Activated naive CD4-positive, alpha-beta T cell treated with Interleukin-2 at 50 U/mL for 16 hours (primary cell): Measurements from ENCODE around the gene IFNA17.
"Not testable (repeated sequence)": the region's sequence is repeated elsewhere in the genome, so short reads cannot be mapped to it uniquely, and the experiment has no call there.

Source experiments
- DNase-seq: peaks from one replicate; pipeline ENCODE4 v3.0.0-alpha.2; 2020

Gene IFNA17

DNA sequence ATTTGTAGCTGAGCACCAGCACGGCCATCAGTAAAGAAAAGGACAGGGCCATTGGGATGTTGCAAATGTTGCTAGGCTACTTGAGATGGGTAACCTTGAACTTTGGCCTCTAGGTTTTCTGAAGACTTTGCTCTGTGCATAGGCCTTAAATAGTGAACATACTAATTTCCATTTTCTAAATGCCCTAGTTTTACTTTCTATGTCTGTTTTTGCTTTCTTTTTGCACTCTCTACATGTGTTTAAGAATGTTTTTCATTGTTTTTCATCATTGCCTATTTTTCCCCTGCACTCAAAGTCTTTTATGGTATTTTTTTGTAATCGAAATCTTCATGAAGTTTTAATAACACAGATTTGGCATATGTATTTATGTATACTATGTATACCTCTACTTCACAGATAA is at the start of gene IFNA17:
Gene IFNA17, minus strand, starts transcription at position 101 of the 400 bp plus-strand sequence. Its CDS starts 49 bp downstream, at position 52.
- DNase-seq: no peak

DNA sequence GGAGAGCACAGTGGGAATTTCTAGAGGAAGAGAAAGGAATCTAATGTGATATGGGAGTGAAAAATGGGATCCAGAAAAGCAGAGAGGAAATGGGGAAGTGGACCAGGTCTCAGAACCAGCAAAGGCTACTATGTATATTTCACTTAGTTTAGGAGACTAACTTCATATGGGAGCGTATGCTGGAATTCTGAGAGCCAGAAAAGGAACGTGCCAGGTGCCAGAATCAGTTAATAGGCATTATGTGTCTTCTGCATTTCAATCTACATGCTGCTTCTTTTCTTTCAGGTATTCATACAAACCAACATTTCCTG is 40.3 kb upstream of the IFNA17 start:
- DNase-seq: no peak

DNA sequence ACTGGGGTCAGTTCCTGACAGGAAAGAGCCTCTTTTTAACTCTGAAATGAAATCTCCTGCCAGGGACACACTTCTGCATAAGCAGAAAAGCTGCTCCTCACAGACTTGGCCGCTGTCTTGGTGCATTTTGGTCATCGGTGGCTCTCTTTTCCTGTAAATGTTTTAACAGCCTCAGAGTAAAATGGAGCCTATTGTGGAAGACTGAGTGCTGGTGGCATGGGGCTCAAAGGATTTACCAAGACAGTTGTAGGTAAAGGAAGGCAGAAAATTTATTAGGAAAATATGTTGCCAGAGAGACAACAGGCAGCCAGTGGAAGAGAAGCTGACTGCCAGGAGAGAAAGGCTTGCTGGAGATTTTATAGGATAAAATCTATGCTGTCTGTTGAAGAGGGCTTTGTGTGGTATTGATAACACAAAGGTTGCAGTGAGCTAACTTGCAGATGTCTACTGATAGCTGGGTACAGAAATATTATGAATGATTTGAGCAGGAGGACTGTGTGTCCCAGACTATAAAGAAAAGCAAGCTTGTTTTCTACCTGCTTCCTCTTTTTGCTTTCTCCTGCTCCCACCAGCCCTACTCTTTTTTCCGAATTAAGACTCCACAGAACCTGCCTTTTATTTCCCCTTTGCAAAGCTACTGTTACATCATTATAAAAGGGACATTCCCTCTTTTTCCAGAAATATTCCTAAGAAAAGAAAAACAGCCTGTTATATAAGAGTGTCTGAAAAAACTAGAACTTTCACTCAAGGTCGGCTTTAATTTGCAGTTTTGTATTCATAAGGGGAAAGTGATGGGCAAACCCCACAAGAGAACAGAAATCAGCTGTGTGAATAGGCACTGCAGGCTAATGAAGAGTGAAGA is 39.7 kb upstream of the IFNA17 start:
- no peak for DNase-seq

DNA sequence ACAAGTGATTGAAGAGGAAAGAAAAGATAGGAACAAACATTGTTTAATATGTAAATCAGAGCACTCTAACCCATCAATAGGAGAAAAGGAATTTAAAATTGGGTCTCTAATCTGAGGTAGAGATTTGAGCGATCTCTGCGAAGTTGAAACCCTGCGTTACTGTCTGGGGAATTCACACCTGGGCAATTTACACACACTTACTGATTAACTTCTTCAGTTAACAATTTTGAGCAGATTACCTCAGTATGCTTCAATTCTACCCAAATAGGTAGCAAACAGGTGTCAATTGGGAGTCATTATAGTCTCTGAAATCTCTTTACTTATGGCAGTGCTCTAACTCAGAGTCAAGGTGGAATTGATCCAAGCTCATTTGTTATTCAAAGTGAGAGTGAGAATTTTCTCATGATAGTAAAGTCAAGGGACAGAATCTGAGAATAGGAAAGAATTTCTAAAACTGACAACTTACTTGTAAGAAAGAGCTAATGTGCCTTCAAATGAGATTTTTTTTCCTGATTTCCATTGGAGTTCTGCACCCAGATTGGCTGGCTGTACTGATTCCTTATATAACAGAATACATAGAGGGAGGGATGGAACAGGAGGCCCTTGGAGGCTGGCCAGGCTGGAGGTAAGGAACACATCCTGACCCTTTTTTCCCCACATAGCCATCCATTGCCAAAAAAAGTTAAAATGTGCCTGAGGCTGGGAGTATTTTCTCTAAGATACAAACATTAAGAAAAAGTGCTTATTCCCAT is 38.9 kb upstream of the IFNA17 start:
- DNase-seq: no peak

DNA sequence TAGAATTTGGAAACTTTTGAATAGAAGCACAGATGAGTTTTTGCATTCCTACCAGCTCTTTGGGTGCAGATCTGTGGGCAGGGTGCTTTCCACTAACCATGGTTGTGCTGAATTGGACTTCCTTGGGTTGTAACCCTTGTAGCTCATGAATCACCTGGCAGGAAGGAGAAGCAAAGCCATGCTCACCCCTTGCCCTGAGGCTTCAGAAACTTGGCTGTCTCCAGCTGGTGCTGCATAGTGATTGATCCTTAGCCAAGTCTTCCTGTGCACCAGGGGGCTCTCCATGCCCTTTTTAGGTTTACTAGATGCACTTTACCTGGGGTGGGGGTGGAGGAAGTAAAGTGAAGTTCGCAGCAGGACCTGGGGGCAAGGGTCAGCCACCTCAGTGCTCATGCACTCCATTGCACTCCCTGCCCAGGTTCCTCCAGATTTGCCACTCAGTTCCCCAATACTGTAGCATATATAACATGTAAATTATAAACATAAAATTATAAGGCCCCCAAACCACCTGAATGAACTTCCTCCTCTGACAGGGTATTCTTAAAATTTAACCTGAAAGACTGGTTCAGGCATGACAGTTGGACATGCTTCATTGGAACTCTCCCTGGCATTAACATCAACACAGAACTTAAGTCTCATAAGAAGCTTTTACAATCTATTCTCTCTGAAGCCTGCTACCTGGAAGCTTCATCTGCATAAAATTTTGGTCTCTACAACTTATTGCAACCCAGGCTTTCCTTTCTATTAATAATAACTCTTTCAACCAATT is 37.6 kb upstream of the IFNA17 start:
- DNase-seq: no peak

DNA sequence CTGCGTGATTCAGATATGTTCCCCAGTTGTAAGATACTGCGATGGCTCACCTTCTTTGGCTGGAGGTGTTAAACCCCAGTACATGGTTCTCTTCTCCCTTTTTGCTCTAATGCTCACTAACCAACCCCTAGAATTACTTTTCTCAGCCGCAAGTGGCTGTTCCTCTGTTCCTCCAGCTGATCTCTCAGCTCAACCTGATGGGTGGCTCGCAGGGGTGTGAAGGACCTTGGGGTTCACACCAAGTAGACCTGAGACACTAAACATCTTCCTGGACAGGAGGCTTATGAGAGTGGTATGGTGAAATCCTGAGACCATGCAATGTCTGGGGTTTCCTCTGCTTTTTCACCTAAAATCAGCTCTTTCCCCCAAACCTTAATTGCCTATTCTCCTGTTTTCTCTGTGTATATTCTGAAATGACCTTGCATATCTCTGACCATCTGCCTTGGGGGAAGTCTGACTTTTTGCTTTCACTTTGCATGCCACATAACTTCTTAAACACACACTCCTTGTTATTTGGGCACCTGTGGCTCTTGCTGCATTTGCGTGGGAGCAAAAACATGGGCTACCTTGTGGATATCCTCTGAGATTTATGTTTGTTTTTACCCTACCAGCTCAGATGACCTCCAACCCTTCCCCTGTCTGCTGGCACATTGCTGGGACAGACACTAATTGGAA is 27.7 kb upstream of the IFNA17 start:
- no peak for DNase-seq

DNA sequence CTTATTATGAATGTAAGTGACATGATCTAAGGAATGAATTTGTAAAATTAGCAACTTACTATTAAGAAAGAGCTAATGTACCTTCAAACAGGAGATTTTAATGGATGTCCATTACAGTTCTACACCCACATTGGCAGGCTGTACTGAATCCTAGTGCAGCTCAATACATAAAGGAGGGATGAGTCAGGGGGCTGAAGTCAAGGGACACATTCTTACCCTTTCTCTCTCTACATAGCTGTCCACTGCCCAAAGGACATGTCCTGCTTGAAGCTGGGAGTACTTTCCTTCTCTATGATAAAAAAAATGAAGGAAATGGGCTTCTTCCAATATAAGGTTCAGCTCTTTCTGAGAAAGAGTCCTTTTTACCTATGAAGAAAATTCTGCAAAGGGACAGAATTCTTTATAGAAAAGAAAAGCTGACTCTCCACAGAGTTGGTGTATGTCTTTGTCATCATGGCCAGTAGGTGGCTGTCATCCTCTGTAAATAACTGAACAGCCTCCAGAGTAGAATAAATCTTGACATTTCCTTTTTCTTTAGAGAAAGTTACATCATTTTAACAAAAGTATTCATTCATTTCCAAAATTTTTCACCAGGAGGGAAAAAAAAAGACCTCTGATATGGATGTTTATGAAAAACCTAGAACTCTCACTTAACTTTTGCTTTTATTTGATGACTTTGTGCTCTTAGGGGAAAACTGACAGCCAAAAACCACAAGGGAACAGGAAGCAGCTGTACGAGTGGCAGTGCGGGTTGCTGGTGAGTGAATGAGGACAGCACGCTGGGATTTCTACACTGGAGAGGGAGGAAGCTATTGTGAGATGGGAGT is 24.9 kb upstream of the IFNA17 start:
- no peak for DNase-seq

DNA sequence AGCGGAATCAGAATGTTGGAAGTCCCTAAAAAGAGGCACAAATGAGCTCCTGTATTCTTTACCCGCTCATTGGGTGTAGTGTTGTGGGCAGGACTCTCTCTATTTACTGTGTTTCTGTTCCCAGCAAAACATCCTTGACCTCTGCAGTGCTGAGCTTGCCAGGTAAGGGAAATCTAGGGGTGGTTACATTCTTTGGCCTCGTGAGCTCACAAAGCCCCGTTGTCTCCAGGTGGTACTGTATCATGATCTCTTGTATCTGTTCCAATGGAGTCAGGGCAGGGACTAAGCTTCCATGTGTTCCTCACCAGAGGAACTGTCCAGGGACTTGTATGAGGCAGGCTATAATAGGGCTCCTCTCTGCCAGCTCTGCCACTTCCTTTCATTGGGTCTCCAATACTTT is 23.6 kb upstream of the IFNA17 start:
- no peak for DNase-seq

DNA sequence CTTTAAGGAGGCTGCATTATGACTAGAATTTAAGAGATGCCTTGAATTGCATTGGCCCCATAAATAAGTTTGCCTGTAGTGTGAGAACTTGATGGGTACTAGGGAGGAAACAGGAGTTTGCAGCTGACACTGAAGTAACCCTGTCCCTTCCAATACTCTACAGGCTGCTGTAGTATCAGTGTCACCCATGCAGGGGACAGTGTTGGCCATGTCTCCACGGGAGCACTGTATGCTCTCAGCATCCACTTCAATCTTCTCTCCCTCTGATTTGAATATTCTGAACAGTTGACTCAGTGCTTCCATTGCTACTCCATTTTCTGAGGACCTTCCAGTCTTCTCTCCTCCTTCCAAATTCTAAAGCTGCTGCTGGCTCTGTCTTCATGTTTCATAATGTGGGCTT is 23.2 kb upstream of the IFNA17 start:
- DNase-seq: no peak

DNA sequence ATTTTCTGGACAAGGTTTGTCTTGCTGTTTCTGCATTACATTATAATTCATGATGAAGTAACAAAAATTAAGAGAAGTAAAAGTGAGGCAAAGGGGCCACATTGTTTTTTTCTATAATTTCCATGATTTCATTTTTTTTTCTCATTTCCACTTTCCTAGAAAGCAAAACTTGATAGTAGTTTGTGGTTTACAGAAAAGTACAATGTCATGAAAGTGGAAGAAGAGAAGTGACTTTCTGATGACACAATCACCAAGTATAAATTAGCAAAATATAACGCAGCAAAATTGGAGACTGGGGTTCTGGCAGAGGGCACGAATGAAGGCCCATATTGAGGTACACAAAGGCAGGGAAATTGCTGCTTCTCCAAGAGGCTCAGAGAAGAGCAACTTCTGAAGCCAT is 16.8 kb upstream of the IFNA17 start:
- DNase-seq: no peak

DNA sequence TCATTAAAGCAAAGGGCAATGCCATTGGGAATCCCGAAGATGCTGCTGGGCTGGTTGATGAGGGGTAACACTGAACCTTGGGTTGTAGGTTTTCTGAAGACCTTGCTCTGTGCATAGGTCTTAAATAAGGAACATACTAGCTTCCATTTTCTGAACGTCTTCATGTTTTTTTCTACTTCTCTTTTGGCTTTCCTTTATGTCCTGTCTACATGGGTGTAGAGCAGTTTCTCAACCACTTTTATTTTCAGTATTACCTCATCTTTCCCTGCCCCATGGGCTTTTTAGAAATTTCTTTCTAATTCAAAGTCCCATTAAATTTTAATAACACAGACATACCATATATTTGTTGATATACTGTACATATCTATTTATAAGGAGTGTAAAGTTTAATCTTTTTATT is 11.9 kb upstream of the IFNA17 start, which contains the start of gene IFNA14:
Gene IFNA14, minus strand, starts transcription at position 95 of the 400 bp plus-strand sequence. Its CDS starts 70 bp downstream, at position 25.
- no peak for DNase-seq

DNA sequence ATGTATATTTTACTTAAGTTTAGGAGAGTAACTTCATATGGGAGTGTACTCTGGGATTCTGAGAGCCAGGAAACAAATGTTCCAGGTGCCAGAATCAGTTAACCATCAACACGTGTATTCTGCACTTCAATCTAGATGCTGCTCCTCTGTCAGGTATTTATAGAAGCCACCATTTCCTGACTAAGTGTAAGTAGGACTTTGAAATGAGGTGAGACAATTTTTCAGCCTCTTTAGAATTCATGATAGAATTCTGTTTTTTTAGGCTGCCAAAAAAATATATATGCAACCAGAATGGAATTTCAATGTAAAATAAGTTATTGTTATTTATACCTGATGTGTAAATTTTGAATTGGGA is 8.3 kb upstream of the IFNA17 start:
- DNase-seq: not testable (repeated sequence)

DNA sequence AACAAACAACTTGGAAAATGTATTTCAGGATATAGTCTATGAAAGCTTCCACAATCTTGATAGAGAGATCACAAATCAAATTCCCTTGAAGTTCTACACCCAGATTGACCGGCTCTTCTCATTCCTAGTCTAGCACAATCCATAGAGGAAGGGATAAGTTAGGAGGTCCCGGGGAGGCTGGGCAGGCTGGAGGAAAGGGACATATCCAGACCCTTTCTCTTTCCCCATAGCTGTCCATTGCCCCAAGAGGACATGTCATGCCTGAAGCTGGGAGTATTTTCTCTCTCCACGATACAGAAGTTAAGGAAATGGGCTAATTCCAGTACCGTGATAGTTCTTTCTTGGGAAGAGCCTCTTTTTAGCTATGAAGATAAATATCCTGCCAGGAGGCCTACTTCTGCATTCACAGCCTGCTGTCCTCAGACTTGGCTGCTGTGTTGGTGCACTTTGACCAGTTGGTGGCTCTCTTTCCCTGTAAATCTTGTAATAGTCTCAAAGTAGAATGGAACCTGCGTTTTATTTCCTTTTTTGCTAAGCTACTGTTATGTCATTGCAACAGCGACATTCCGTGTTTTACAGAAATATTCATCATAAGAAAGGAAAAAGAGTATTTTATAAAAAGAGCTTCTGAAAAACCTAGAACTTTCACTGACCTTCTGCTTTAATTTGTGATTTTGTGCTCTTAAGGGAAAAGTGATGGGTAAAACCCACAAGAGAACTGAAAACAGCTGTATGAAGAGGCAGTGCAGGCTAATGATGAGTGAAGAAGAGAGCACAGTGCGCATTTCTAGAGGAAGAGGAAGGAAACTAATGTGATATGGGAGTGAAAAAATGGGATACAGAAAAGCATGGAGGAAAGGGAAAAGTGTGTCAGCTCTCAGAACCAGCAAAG is 7.7 kb upstream of the IFNA17 start:
- peak; percentile 11 for DNase-seq

DNA sequence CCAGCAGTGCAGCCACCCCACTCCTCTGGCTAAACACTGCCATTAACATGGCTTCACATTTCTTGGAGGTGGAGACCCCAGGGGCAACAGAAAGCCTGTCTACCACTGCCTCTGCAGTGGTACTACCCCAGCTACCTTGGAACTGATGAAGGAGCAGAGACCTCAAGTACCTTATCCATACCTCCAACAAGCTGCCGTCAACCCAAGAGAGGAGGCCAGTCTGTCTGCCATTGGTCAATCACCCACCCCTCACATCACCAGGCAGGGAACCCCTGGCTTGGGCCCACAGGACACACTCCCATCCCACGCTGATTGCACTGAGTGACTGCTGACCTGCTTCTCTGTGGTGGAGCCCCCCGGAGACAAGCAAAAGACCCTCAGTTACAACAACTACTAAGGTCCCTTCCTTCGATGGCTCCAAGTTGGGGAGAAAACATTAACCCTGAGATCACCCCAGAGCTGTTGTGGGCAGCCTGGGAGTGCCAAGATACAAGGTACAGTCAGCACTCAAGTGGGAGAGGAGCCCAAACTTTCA is 6.2 kb upstream of the IFNA17 start:
- no peak for DNase-seq

DNA sequence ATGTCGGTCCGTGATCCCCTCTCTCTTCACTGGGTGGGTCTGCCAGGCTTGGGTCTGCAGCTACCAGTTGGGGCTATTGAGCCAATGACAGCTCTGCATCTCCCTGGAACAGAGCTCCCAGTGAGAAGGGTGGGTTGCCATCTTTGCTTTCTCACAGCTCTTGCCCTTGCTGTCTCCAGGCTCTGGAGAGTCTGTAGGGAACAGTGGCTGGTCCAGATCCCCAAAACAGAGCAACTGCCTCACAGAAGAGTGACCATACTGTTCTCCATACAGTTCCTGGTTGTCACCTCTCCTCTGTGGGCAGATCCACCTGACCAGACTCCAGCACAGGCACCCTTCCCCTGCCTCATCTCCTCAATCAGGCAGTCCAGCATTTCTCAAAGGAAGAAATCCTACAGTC is 5.2 kb upstream of the IFNA17 start:
- DNase-seq: no peak

DNA sequence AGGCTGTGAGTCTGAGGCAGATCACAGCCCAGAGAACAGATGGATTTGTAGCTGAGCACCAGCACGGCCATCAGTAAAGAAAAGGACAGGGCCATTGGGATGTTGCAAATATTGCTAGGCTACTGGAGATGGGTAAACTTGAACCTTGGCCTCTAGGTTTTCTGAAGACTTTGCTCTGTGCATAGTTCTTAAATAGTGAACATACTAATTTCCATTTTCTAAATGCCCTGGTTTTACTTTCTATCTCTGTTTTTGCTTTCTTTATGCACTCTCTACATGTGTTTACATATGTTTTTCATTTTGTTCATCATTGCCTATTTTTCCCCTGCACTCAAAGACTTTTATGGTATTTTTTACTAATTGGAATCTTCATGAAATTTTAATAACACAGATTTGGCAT is 10.8 kb downstream of the IFNA17 start, which contains the start of gene IFNA16:
Gene IFNA16, minus strand, starts transcription at position 101 of the 400 bp plus-strand sequence. Its CDS starts 6 bp downstream, at position 95.
- not testable (repeated sequence) for DNase-seq

DNA sequence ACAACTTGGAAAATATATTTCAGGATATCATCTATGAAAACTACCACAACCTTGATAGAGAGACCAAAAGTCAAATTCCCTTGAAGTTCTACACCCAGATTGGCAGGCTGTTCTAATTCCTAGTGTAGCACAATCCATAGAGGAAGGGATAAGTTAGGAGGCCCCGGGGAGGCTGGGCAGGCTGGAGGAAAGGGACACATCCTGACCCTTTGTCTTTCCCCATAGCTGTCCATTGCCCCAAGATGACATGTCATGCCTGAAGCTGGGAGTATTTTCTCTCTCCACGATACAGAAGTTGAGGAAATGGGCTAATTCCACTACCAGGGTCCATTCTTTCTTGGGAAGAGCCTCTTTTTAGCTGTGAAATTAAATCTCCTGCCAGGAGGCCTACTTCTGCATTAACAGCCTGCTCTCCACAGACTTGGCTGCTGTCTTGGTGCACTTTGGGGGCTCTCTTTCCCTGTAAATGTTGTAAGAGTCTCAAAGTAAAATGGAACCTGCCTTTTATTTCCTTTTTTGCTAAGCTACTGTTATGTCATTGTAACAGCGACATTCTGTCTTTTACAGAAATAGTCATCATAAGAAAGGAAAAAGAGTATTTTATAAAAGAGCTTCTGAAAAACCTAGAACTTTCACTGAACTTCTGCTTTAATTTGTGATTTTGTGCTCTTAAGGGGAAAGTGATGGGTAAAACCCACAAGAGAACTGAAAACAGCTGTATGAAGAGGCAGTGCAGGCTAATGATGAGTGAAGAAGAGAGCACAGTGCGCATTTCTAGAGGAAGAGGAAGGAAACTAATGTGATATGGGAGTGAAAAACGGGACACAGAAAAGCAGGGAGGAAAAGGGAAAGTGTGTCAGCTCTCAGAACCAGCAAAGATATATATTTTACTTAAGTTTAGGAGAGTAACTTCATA is 14.4 kb downstream of the IFNA17 start:
- DNase-seq: not testable (repeated sequence)

DNA sequence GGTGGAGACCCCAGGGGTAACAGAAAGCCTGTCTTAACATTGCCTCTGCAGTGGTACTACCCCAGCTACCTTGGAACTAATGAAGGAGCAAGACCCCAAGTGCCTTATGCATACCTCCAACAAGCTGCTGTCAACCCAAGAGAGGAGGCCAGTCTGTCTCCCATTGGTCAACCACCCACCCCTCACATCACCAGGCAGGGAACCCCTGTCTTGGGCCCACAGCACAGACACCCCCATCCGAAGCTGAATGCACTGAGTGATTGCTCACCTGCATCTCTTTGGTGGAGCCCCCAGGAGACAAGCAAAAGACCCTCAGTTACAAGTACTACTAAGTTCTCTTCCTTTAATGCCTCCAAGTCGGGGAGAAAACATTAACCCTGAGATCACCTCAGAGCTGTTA is 15.9 kb downstream of the IFNA17 start:
- not testable (repeated sequence) for DNase-seq

DNA sequence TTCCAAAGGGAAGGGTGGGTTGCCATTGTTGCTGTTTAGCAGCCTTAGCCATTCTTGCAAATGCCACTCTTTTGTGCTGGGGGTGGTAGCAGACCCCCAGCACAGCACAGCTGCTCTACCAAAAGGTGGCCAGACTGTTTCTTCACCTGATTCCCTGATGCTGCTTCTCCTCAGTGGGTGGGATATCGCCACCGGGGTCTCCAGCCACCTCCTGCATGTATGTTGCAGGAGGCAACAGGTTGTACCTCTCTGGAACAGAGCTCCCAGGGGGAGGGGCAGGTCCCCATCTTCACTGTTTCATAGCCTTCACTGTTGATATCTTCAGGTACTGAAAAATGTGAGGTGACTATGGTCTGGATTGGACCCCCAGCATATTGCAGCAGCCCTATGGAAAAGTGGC is 17.2 kb downstream of the IFNA17 start:
- DNase-seq: not testable (repeated sequence)
